ENCODE measurements around the gene F10.

GRCh38 chr13:113119166-113119821 lies 3.3 kb upstream of the F10 start:
- no peak for TF ChIP-seq CTCF (IDR thresholded peaks at IDR 0.05)
- TF ChIP-seq POLR2A (IDR thresholded peaks at IDR 0.05): no peak
- no peak for TF ChIP-seq POLR2AphosphoS5 (IDR thresholded peaks at IDR 0.05)
